NCI-H526 (cell line): ENCODE results near the gene EIF3M.
"Not testable (repeated sequence)": the region's sequence is repeated elsewhere in the genome, so short reads cannot be mapped to it uniquely, and the experiment has no call there.

Source experiments
- DNase-seq, 2 experiments: peaks; one replicate each; lab custom pipeline; 2025; lab: John Stamatoyannopoulos, UW

The EIF3M gene

DNA sequence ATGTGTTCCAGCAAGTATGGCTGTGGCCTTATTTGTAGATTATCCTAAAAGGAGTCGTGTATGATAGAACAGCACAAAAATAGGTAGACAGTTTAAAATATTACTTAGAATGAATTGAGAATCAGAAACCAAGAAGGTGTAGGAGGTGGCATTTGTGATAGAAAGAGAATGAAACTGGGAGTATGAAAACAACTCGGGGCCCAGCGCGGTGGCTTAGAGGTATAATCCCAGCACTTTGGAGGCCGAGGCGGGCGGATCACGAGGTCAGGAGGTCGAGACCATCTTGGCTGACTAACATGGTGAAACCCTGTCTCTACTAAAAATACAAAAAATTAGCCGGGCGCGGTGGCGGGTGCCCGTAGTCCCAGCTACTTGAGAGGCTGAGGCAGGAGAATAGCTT, 12.5 kb downstream of the EIF3M start:
- DNase-seq, result not testable (repeated sequence)

DNA sequence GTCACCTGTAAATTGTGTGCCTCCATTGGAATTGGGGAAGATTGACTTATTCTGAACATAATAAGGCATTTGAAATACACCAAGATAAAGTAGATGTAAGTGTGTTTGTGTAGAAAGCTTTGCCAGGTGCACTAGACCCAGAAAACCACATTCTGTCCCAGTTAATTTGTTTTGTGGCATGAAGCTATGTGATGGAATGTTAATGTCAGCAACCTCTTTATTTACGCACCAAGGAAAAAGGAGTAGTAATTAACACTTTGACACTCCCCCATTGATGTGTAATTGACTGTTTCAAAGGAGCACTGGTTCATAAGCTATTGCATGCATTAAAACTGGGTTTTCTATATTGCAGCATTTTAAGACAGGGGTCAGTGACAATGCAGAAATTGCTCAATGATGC, 14.3 kb downstream of the EIF3M start:
- DNase-seq, result no peak

DNA sequence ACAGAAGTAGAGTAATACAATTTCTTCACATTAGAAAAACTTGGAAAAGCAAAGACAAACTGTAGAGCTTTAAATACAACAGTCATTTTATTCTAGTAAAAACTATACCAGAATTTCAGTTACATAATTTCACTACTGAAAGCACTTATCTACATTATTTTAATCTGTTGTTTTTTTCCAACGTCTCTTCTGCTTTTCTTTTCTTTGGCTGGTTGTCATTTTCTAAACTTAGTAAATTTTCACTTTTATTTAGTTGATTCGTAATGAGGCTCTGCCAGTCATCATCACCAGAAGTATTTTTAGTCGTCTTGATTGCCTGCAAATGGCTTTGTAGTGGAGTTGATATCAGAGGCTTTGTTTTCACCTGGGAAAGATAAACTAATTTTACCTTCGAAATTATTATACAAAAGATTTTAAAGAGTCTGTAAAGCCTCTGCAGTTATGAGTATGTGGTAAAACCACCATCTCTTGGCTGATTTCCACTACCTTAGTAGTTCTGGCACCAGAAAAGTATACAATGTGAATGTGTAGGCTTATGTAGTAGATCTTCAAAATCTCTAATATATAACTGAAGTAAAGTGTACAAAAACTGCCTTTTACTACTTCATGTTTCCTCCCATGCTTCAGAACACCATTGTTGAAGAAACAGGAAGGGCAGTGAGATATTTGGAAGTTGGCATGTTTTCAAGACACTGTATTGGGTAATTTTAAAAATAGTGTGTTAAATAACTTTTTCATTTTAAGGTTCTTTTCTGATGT, 19.2 kb downstream of the EIF3M start:
- DNase-seq, result no peak

DNA sequence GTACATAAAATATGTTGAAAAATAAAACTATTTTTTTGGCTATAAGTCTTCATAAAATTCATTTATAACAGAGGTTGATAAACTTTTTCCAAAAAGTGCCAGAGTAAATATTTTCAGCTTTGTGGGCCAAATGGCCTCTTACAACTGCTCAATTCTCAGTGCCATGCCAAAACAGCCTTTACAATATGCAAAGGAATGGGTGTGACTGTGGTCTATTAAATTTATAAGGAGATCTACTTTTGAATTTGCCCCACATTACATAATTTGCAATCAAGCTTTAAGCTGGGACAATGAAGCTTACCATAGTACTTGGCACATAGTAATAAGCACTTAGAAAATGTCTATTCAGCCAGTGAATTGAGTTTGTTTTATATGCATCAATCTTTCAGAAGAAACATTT, 22.6 kb downstream of the EIF3M start:
- no peak for DNase-seq

DNA sequence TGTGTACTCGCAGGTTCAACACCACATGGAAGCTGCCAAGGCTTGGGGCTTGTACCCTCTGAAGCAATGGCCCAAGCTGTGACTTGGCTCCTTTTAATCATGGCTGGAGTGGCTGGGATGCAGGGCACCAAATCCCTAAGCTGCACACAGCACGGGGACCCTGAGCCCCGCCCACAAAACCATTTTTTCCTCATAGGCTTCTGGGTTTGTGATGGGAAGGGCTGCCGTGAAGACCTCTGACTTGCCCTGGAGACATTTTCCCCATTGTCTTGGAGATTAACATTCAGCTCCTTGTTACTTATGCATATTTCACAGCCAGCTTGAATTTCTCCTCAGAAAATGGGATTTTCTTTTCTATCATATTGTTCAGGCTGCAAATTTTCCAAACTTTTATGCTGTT, 25.2 kb downstream of the EIF3M start:
- not testable (repeated sequence) for DNase-seq

DNA sequence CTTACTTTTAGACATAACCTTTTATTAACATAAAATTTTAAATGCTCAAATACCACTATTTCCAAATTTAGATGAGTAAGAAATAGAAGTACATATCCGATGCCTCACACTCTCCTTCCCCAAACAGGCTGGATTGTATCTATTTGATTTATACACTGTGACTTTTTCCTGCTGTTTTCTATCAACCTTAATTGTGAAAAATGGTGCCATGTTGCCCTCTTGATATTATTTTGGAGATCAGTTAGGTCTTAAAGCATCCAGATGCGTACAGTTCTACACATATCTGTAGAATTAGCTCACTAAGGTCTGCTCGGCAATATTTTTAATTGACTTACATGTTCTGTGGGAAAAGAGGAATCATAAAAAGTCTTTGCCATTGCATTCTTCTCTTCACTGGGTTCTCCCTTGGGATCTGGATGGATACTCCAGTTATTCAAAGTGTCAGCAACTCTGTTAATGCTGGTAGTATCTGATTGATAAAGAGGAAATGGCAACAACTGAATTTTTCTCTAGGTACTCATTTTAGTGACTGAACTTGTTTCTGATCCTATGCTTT, 27.2 kb downstream of the EIF3M start:
- no peak for DNase-seq

DNA sequence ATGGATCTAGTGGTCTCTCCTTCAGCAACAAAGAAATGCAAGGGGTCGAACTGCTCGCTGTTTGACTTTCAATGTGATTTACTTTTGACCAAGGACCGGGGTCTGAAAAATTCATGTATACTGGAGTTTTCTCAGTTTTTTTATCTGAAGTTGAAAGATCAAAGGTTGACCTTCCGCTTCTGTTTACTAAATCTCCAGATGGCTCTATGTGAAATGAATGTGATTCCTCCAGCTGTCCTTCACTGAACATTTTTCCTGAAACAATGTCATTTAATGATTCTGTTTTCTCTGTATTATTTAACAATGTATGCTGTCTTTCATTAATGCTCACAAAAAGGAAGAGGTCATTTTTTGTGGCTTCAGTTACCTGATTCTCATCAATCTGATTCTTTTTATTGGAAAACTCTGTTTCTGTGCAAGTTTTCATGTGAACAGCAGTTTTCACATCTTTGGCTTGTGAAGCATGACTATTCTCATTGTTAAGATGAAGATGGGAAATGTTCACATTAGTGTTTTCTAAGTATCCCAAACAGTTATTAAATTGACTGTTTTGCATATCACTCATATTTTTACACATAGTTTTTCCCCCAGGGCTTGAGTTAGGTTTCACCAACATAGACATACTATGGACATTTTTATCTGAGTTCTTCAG, 30.0 kb downstream of the EIF3M start:
- no peak for DNase-seq

DNA sequence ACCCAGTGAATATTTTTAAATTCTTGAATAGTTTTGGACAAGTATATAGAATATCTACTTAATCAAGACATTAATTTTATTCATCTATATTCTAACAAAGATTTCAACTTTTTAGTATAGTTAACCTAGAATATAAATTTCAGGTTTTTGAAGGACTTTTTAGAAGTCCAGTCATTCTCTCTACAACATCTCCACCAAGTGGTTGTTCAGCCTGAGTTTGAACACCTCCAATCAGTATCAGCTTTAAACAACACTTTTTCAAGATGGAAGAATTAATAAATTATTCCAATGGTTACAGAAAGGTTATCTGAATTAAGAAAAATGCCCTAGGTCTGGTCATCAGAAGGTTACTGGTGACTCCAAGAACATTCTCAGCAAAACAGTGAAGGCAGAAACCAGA, 31.8 kb downstream of the EIF3M start:
- DNase-seq, result no peak

DNA sequence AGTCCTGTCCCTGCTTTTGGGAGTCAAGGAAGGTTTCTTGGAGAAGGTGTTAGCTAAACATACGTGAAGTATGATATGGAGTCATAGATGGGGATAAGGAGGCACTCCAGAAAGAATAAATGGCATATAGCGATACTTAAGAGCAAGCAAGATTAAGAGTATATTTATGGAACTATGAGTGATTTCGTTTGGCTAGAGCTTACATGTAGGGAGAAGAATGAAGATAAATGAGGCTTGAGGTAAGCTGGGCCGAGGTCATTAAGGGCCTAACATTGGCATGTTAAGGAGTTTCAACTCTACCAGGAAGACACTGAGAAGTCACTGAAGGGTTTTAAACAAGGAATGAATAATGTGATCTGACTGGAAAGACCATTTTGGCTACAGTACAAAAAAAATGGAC, 33.3 kb downstream of the EIF3M start:
- DNase-seq, result no peak

DNA sequence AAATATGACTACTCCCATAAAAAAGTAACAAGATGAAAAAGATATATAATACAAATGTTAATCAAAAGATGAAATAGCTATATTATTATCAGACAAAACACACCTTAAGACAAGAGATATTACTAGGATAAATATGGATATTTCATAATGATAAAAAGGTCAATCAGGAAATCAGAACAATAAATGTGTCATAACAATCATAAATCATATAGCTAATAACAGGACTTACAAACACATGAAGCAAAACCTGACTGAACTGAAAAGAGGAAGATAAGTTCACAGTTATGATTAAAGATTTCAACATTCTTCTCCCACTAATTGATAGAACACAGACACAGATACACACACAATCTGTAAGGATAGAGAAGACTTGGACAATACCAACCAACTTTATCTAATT, 47.2 kb downstream of the EIF3M start:
- DNase-seq, result no peak

DNA sequence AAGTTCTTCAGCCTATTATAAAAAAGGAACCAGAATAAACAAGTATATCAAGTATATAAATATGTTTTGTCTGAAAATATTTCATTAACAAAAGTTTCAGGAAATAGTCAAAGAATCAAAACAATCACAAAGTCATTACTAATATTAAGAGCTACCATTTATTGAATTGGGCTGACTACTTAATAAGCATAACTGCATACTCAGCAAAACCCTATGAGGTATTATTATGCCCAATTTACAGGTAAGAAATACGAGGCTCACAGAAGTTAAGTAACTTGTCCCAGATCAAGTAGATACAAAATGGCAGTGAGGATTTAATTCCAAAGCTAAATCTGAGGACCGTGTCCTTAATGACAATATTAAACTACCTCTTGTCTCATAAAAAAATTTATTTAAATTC, 52.2 kb downstream of the EIF3M start:
- DNase-seq, result no peak

DNA sequence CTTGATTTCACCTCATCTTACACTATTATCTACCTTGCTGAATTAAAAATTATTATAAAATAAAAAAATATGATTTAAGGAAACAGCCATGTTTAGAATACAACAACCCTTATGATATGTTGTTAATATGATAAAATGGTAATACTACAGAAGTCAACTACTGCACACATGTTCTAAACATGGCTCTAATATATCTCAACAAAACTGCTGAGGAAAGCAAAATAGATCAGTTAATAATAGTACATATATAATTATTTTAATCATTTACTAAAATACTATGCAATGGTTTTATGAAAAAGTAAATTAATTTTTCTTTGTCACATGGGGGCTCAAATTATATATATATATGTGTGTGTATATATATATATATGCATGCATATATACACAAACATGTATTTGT, 57.7 kb downstream of the EIF3M start:
- DNase-seq, result no peak

DNA sequence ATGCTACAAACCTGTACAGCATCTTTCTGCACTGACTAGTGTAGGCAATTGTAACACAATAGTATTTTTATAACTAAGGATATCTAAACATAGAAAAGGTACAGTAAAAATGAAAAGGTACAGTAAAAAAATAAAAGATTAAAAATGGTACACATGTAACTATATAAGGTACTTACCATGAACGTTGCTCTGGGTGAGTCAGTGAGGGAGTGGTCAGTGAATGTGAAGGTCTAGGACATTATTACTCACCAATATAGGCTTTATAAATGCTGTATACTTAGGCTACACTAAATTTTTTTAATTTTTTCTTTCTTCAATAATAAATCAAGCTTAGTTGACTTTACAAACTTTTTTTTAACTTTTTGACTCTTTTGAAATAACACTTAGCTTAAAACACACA, 59.9 kb downstream of the EIF3M start:
- DNase-seq, result no peak
